GM10248 (cell line): ENCODE measurements around the gene NTN4.

Experiments
- CTCF ChIA-PET: fragments of 300-600 bp; sonication (Branson Sonifier 250); formaldehyde crosslinking; extraction: SDS; loops from one replicate; lab custom pipeline; 2021; ENCODE audit warnings: antibody characterized with exemption; lab: Yijun Ruan, JAX
- POLR2A ChIA-PET: fragments of 350-650 bp; sonication (Branson Sonifier 250); formaldehyde crosslinking; extraction: SDS; loops from one replicate; lab custom pipeline; 2020; ENCODE audit warnings: antibody characterized with exemption; lab: Yijun Ruan, JAX
- DNase-seq: peaks from one replicate; pipeline ENCODE4 v3.0.0; 2012; ENCODE audit errors: extremely low spot score
- CTCF ChIP-seq: IDR thresholded peaks from 2 replicates; pipeline ENCODE4 v1.5.1; 2012; ENCODE audit warnings: mild to moderate bottlenecking, low read depth; ENCODE audit errors: extremely low read depth, missing control alignments, control extremely low read depth

Gene NTN4

GRCh38 chr12:95653771-95654546, 136.6 kb downstream of the NTN4 start:
- ChIA-PET POLR2A (no interaction called here), CTCF (no interaction called here)
- TF ChIP-seq CTCF = no peak

GRCh38 chr12:95651681-95652080, 138.9 kb downstream of the NTN4 start:
- POLR2A ChIA-PET = no interaction called here
- no peak for DNase-seq
- TF ChIP-seq CTCF = no peak
- CTCF ChIA-PET = no interaction called here

More at GRCh38 chr12:95653771-95654546, 136.6 kb downstream of the NTN4 start:
- DNase-seq = no peak

- ChIA-PET CTCF (no interaction called here), POLR2A (no interaction called here)
- no peak for DNase-seq
- no peak for TF ChIP-seq CTCF
Observed at GRCh38 chr12:95648990-95649791, 141.4 kb downstream of the NTN4 start.

GRCh38 chr12:95646781-95647190, 143.8 kb downstream of the NTN4 start:
- no peak for TF ChIP-seq CTCF
- DNase-seq = no peak

GRCh38 chr12:95643256-95643655, 147.3 kb downstream of the NTN4 start:
- CTCF ChIA-PET = interaction anchor here (0.7 to 1.2 kb wide), 2 partner anchors 13 to 19 kb away, joined by 3 read pairs; no protein-coding TSS in a partner anchor
- POLR2A ChIA-PET = no interaction called here
- no peak for DNase-seq
- no peak for TF ChIP-seq CTCF

More at GRCh38 chr12:95646781-95647190, 143.8 kb downstream of the NTN4 start:
- ChIA-PET POLR2A (no interaction called here), CTCF (interaction anchor here (1.0 kb wide), 1 partner anchor 12 kb away, joined by 3 read pairs; no protein-coding TSS in a partner anchor)

- CTCF ChIA-PET = interaction anchor here (0.7 to 1.2 kb wide), 2 partner anchors 12 to 20 kb away, joined by 3 read pairs; no protein-coding TSS in a partner anchor
- POLR2A ChIA-PET = interaction anchor here (0.6 kb wide), 1 partner anchor 39 kb away, joined by 8 read pairs; no protein-coding TSS in a partner anchor
Observed at GRCh38 chr12:95642583-95642982, 148.0 kb downstream of the NTN4 start.

More at GRCh38 chr12:95642583-95642982, 148.0 kb downstream of the NTN4 start:
- no peak for DNase-seq
- no peak for TF ChIP-seq CTCF
